Metanephros (tissue), 2 donors: ENCODE results near the gene KLHL20. TPM values are rescaled to one million over a fixed set of nuclear protein-coding genes. Genes with fewer than 3 reads are reported as not detected.

Experiments
- small RNA-seq: library from RNA; depleted of rRNA; stranded (forward); fragments of <200 nt; gene quantifications from one replicate; pipeline ENCODE3, GENCODE V24; 2014; ENCODE audit warnings: low replicate concordance
- total RNA-seq: library from RNA; depleted of rRNA; stranded (reverse); fragments of >200 nt; gene quantifications from one replicate; pipeline ENCODE4 v1.2.3, GENCODE V29; 2014

Gene KLHL20, protein sequence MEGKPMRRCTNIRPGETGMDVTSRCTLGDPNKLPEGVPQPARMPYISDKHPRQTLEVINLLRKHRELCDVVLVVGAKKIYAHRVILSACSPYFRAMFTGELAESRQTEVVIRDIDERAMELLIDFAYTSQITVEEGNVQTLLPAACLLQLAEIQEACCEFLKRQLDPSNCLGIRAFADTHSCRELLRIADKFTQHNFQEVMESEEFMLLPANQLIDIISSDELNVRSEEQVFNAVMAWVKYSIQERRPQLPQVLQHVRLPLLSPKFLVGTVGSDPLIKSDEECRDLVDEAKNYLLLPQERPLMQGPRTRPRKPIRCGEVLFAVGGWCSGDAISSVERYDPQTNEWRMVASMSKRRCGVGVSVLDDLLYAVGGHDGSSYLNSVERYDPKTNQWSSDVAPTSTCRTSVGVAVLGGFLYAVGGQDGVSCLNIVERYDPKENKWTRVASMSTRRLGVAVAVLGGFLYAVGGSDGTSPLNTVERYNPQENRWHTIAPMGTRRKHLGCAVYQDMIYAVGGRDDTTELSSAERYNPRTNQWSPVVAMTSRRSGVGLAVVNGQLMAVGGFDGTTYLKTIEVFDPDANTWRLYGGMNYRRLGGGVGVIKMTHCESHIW
- 25.5 TPM for total RNA-seq

DNA sequence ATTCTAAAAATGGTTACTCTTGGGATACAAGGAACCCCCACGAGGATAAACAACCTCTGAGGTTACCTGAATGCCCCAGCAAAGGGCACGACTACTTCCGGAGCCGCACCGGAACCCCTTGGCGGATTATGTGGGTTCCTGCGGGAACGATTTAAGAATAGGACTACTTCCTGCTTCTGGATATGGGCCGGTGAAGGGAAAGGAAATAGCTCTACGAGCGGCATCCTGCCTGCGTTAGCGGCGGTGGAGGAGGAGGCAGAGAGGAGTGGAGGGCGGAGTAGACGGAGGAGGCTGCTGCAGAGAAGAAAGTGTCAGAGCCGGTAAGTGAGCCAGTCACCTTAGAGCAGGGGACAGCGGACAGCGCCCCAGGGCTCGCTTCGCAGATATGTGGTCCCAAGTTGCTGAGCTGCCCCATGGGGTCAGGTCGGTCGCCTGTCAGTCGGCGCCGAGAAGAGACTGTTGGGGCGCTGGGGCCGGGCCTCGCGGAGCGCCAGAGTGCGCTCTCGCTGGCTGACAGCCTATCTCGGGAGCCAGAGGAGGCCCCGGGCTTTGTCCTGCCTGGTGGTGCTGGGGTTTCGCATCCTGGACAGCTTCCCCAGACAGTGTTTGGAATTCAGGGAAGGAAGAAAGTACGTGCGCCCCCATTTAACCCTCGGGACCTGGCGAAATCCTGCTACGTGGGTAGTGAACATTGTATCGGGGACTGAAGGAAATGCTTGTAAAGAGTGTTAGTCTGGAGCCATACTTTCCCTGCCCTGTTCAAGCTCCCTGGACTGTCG, at the start of gene KLHL20:
TSS of gene KLHL20 (plus strand) at position 223 of the 779 bp plus-strand sequence. CDS start 1,063 bp downstream, outside the sequence.

GRCh38 chr1:173669491-173669941, 45.3 kb upstream of the KLHL20 start, which contains the start of gene ANKRD45:
TSS of gene ANKRD45 (minus strand) at chr1:173669851. CDS start at chr1:173659418, 10,433 bp downstream.

GRCh38 chr1:173824315-173825081, 109.7 kb downstream of the KLHL20 start, which contains the start of the genes CENPL and DARS2:
TSS of gene CENPL (minus strand) at chr1:173824883. CDS start at chr1:173811299, 13,584 bp downstream.
TSS of gene DARS2 (plus strand) at chr1:173824673. CDS start at chr1:173825230, 557 bp downstream.

Small RNA genes lying within 50 kb of the gene (small RNA-seq; reads per million reads assigned to genes)
- gene BX248409.1 = not detected
- not detected for gene RF00019

Other genes starting within 250 kb of the KLHL20 start
- 281 TPM for gene PRDX6, start 237.6 kb upstream of the KLHL20 start, total RNA-seq
- not detected for gene SLC9C2, start 111.9 kb upstream of the KLHL20 start, total RNA-seq
- gene TEX50, start 79.6 kb upstream of the KLHL20 start, total RNA-seq = not detected
- 3.5 TPM for gene ANKRD45, start 45.1 kb upstream of the KLHL20 start, total RNA-seq
- 18.0 TPM for gene DARS2, start 109.7 kb downstream of the KLHL20 start, total RNA-seq
- gene CENPL, start 109.9 kb downstream of the KLHL20 start, total RNA-seq = 9.8 TPM
- gene GAS5, start 153.0 kb downstream of the KLHL20 start, total RNA-seq = 263 TPM
- 24.8 TPM for gene ZBTB37, start 153.4 kb downstream of the KLHL20 start, total RNA-seq
- gene SERPINC1, start 202.3 kb downstream of the KLHL20 start, total RNA-seq = not detected